ENCODE measurements around the gene ARL15.

The ARL15 gene

DNA sequence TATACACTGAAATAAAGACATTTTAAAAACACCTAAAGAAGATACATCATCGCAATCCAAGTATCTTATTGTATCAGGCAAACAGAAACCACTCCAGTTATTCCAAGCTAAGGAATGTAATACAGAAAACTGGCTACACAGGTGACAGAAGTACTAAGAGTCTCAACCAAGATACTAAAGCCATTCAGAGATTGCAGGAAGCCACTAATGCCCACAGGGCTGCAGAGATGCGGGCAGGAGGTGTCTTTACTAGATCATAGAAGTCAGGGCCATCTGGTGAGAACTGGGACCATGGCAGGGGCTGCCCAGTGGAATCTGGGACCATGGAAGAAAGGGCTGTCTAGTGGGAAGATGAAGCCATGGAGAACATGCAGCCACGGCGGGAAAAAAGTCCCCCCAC is 384.3 kb downstream of the ARL15 start:
- TF ChIP-seq TAF1 (IDR thresholded peaks at IDR 0.05; ENCODE audit: low read depth) (no peak), CREB1 (IDR thresholded peaks at IDR 0.05; ENCODE audit: low read depth) (no peak), TCF12 (IDR thresholded peaks at IDR 0.05; ENCODE audit: low read depth) (no peak), TEAD4 (IDR thresholded peaks at IDR 0.05) (no peak), FOXM1 (IDR thresholded peaks at IDR 0.05; ENCODE audit: borderline replicate concordance, low read depth) (no peak), YY1 (IDR thresholded peaks at IDR 0.05; ENCODE audit: low read depth) (no peak), NFIC (IDR thresholded peaks at IDR 0.05) (no peak), RAD21 (IDR thresholded peaks at IDR 0.05; ENCODE audit: low read depth) (no peak), EGR1 (IDR thresholded peaks at IDR 0.05) (no peak), EP300 (IDR thresholded peaks at IDR 0.05; ENCODE audit: borderline replicate concordance) (no peak)
- TF ChIP-seq, protein P1, sequence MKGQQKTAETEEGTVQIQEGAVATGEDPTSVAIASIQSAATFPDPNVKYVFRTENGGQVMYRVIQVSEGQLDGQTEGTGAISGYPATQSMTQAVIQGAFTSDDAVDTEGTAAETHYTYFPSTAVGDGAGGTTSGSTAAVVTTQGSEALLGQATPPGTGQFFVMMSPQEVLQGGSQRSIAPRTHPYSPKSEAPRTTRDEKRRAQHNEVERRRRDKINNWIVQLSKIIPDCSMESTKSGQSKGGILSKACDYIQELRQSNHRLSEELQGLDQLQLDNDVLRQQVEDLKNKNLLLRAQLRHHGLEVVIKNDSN (IDR thresholded peaks at IDR 0.05) = no peak
- TF ChIP-seq, protein P2, sequence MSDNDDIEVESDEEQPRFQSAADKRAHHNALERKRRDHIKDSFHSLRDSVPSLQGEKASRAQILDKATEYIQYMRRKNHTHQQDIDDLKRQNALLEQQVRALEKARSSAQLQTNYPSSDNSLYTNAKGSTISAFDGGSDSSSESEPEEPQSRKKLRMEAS (IDR thresholded peaks at IDR 0.05) = no peak
- TF ChIP-seq, protein P3, sequence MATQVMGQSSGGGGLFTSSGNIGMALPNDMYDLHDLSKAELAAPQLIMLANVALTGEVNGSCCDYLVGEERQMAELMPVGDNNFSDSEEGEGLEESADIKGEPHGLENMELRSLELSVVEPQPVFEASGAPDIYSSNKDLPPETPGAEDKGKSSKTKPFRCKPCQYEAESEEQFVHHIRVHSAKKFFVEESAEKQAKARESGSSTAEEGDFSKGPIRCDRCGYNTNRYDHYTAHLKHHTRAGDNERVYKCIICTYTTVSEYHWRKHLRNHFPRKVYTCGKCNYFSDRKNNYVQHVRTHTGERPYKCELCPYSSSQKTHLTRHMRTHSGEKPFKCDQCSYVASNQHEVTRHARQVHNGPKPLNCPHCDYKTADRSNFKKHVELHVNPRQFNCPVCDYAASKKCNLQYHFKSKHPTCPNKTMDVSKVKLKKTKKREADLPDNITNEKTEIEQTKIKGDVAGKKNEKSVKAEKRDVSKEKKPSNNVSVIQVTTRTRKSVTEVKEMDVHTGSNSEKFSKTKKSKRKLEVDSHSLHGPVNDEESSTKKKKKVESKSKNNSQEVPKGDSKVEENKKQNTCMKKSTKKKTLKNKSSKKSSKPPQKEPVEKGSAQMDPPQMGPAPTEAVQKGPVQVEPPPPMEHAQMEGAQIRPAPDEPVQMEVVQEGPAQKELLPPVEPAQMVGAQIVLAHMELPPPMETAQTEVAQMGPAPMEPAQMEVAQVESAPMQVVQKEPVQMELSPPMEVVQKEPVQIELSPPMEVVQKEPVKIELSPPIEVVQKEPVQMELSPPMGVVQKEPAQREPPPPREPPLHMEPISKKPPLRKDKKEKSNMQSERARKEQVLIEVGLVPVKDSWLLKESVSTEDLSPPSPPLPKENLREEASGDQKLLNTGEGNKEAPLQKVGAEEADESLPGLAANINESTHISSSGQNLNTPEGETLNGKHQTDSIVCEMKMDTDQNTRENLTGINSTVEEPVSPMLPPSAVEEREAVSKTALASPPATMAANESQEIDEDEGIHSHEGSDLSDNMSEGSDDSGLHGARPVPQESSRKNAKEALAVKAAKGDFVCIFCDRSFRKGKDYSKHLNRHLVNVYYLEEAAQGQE (IDR thresholded peaks at IDR 0.05; ENCODE audit: low read depth) = no peak

DNA sequence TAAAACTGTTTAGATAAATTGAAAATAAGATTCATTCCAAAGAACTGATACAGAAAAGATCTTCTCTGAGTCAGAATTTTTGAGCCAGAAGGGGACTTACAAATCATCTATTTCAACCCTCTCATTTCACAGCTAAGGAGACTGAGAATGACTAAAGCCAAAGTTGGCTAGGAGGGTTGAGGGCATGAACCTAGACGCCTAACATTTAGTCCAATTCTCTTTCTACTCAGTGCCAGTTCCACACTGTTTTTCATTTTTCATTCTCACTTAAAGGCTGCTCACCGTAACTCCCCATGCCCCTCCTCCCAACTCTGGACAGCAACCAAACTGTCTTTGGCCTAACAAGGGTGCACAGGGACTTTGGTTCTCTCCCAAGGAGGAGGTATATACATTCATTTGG is 386.0 kb downstream of the ARL15 start:
- TF ChIP-seq, protein P3 (IDR thresholded peaks at IDR 0.05; ENCODE audit: low read depth) = no peak
- TF ChIP-seq ZBTB7A (IDR thresholded peaks at IDR 0.05; ENCODE audit: low read depth) = no peak
- TF ChIP-seq NFIC (IDR thresholded peaks at IDR 0.05) = no peak
- no peak for TF ChIP-seq RAD21 (IDR thresholded peaks at IDR 0.05; ENCODE audit: low read depth)
- no peak for TF ChIP-seq TAF1 (IDR thresholded peaks at IDR 0.05; ENCODE audit: low read depth)
- no peak for TF ChIP-seq YY1 (IDR thresholded peaks at IDR 0.05; ENCODE audit: low read depth)
- no peak for TF ChIP-seq CREB1 (IDR thresholded peaks at IDR 0.05; ENCODE audit: low read depth)
- no peak for TF ChIP-seq TEAD4 (IDR thresholded peaks at IDR 0.05)
- TF ChIP-seq FOXM1 (IDR thresholded peaks at IDR 0.05; ENCODE audit: borderline replicate concordance, low read depth) = no peak
- TF ChIP-seq EGR1 (IDR thresholded peaks at IDR 0.05) = no peak
- TF ChIP-seq, protein P2 (IDR thresholded peaks at IDR 0.05) = no peak
- TF ChIP-seq, protein P1 (IDR thresholded peaks at IDR 0.05) = no peak

DNA sequence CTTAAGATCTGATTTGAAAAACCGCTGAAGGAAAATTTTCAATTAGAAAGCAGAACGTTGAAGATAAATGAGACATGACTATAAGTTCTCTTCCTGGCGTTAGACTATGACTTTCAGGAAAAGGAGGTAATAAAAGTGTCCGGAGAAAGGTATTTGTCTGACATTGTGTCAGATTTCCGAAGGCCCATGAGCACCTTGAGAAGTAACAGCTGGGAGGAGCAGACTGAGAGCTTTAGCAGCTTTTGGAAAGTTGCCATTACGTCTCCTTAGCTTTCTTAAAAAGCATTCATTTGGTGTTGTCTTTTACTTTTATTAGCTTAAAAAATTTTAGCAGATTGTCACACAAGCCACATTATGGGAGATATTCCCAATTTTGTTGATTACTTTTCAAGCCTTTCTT is 386.4 kb downstream of the ARL15 start:
- TF ChIP-seq, protein P1 (IDR thresholded peaks at IDR 0.05) = no peak
- TF ChIP-seq YY1 (IDR thresholded peaks at IDR 0.05; ENCODE audit: low read depth) (no peak), EGR1 (IDR thresholded peaks at IDR 0.05) (no peak), TAF1 (IDR thresholded peaks at IDR 0.05; ENCODE audit: low read depth) (no peak), EP300 (IDR thresholded peaks at IDR 0.05; ENCODE audit: borderline replicate concordance) (no peak), NFIC (IDR thresholded peaks at IDR 0.05) (no peak), CEBPB (IDR thresholded peaks at IDR 0.05) (no peak), FOXM1 (IDR thresholded peaks at IDR 0.05; ENCODE audit: borderline replicate concordance, low read depth) (no peak), CREB1 (IDR thresholded peaks at IDR 0.05; ENCODE audit: low read depth) (no peak), RAD21 (IDR thresholded peaks at IDR 0.05; ENCODE audit: low read depth) (no peak), TEAD4 (IDR thresholded peaks at IDR 0.05) (no peak)
- TF ChIP-seq, protein P2 (IDR thresholded peaks at IDR 0.05) = no peak

DNA sequence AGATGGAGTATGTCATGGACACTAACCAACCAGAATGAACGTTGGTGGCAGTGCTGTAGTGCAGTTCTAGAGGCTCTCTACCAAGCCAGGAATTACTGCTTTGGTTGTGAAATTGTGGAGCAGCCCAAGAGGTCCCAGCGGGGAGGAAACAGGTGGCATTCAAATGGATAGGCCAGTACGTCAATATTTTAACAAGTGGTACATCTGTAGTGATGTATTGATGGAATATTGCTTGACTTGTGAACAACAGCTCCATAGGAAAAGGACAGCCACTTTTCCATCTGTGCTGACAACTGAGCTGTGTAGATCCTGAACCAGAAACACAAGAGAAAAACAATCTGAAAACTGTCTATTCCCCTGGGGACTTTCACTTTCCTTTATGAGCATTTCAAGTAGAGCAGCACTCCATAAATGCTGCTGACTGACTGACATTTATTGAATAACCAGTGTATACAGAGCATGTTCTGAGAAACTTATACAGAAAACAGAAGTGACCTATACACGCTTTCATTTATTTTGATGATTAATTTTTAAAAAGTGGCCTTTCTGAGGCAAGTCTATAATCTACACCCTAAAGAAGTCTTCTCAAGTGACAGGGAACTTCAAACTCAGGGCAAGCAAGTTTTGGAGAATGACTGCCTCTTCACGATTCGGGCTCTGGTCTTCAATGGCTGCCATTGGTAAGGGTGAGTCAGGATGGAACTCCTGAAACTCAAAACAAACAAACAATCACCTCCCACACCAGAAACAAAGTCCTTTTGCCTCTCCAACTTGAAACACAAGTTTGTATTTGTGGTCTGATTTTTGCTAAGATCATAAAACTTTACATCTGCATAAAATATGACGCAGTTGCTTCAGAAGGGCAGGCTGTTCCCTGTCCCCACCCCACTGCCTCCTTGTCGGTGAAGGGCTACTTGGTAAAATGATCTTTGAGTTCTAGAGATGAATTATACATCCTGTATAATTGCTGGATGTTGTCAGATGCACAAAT is 387.6 kb downstream of the ARL15 start:
- no peak for TF ChIP-seq TEAD4 (IDR thresholded peaks at IDR 0.05)
- no peak for TF ChIP-seq FOXM1 (IDR thresholded peaks at IDR 0.05; ENCODE audit: borderline replicate concordance, low read depth)
- no peak for TF ChIP-seq RAD21 (IDR thresholded peaks at IDR 0.05; ENCODE audit: low read depth)
- no peak for TF ChIP-seq TCF12 (IDR thresholded peaks at IDR 0.05; ENCODE audit: low read depth)
- no peak for TF ChIP-seq EP300 (IDR thresholded peaks at IDR 0.05; ENCODE audit: borderline replicate concordance)
- TF ChIP-seq YY1 (IDR thresholded peaks at IDR 0.05; ENCODE audit: low read depth) = no peak
- no peak for TF ChIP-seq CREB1 (IDR thresholded peaks at IDR 0.05; ENCODE audit: low read depth)
- TF ChIP-seq ZBTB7A (IDR thresholded peaks at IDR 0.05; ENCODE audit: low read depth) = no peak
- TF ChIP-seq TAF1 (IDR thresholded peaks at IDR 0.05; ENCODE audit: low read depth) = no peak
- TF ChIP-seq, protein P3 (IDR thresholded peaks at IDR 0.05; ENCODE audit: low read depth) = no peak
- TF ChIP-seq, protein P1 (IDR thresholded peaks at IDR 0.05) = no peak

Data from Ishikawa (cell line).